ENCODE data around the gene KCNJ5.

Gene KCNJ5

DNA sequence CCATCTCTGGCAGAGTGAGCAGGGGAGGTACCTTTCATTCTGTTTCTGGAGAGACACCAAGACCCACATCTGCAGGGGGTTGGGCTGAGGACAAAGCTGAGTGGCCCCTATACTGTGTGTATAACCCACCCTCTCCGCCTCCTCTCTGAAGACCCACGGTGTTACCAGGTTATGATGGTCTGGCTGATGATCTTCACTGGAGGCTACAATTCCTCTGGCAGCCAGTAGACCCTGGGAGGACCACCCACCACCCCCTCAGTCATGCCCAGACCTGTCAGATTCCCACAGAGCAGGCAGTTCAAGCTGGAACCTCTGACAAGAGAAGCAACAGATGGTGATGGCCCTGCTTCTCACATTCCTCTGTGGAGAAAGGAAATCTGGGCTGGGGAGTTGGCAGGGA is 12.7 kb upstream of the KCNJ5 start:
- Histone ChIP-seq H3K9ac (ENCODE audit: low read length) (no peak overlapping the region), H3K27ac (ENCODE audit: low read depth, low read length) (no peak overlapping the region), H2AFZ (ENCODE audit: low read depth, low read length, severe bottlenecking) (no peak overlapping the region), H3K36me3 (ENCODE audit: low read length) (no peaks in the 10 kb centered on the region), H3F3A (ENCODE audit: insufficient read depth) (no peaks in the 10 kb centered on the region), H3K9me3 (ENCODE audit: insufficient read depth, low read length) (no peaks in the 10 kb centered on the region), H3K9me2 (replicated peaks; ENCODE audit: insufficient read depth, low read length) (no peaks in the 10 kb centered on the region), H3K4me2 (ENCODE audit: low read depth, low read length, poor library complexity, severe bottlenecking) (no peak overlapping the region), H3K4me3 (ENCODE audit: insufficient read depth, low read length, poor library complexity, severe bottlenecking) (no peak overlapping the region), H3K79me2 (ENCODE audit: insufficient read depth, low read length) (no peaks in the 10 kb centered on the region), H4K20me1 (ENCODE audit: low read depth, low read length) (no peaks in the 10 kb centered on the region), H3K27me3 (ENCODE audit: low read length) (no peaks in the 10 kb centered on the region)
- no peak for TF ChIP-seq EZH2phosphoT487 (conservative IDR thresholded peaks at IDR 0.05; ENCODE audit: low read length)
- TF ChIP-seq, protein P1, sequence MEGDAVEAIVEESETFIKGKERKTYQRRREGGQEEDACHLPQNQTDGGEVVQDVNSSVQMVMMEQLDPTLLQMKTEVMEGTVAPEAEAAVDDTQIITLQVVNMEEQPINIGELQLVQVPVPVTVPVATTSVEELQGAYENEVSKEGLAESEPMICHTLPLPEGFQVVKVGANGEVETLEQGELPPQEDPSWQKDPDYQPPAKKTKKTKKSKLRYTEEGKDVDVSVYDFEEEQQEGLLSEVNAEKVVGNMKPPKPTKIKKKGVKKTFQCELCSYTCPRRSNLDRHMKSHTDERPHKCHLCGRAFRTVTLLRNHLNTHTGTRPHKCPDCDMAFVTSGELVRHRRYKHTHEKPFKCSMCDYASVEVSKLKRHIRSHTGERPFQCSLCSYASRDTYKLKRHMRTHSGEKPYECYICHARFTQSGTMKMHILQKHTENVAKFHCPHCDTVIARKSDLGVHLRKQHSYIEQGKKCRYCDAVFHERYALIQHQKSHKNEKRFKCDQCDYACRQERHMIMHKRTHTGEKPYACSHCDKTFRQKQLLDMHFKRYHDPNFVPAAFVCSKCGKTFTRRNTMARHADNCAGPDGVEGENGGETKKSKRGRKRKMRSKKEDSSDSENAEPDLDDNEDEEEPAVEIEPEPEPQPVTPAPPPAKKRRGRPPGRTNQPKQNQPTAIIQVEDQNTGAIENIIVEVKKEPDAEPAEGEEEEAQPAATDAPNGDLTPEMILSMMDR (IDR thresholded peaks at IDR 0.05; ENCODE audit: insufficient read depth, low read length, poor library complexity, severe bottlenecking), result no peak

DNA sequence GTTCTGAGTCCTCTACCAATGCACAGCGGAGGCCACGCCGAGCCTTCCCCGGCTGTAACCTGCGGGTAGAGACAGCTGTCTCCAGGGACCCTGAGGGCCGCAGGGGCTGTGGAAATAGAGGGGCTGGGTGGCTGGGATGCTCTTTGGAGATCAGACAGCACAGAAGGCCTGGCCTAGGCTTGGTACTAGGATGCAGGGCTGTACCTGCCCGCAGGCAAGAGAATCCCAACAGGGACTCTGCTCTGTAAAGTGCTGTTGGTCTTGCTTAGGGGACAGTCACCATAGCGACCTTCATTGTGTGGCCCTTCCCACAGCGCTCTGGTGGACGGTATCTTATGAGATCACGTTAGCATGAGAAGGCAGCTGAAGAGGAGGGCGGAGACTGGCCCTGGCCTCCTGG is 11.3 kb upstream of the KCNJ5 start:
- no peaks in the 10 kb centered on the region for H3K79me2 ChIP-seq (ENCODE audit: insufficient read depth, low read length)

DNA sequence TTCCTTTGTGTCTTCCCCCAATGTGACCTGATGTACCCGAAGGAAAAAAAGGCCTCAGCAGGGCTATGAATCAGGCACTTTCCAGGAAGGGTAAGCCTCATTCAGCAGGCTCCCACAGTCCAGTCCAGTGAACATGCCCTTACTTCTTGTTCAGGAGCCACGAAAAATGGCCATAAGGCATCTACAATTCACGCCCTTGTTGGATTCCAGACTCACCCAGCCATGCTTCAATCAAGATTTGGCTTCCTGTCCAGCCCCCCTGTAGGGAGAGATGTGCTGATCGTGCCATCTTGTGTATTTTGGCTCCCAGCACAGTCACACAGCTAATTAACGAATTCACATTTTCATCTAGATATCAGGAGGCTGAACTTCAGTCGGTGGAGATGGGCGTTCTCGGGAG is 9.9 kb upstream of the KCNJ5 start:
- no peaks in the 10 kb centered on the region for H3K9me3 ChIP-seq (ENCODE audit: insufficient read depth, low read length)
- no peaks in the 10 kb centered on the region for H3K9me2 ChIP-seq (replicated peaks; ENCODE audit: insufficient read depth, low read length)
- H3K4me2 ChIP-seq (ENCODE audit: low read depth, low read length, poor library complexity, severe bottlenecking), result no peak overlapping the region
- H3K4me3 ChIP-seq (ENCODE audit: insufficient read depth, low read length, poor library complexity, severe bottlenecking), result no peak overlapping the region
- no peak overlapping the region for H3K27ac ChIP-seq (ENCODE audit: low read depth, low read length)
- H3K27me3 ChIP-seq (ENCODE audit: low read length), result no peaks in the 10 kb centered on the region
- no peak overlapping the region for H3K9ac ChIP-seq (ENCODE audit: low read length)
- no peaks in the 10 kb centered on the region for H3K79me2 ChIP-seq (ENCODE audit: insufficient read depth, low read length)
- no peaks in the 10 kb centered on the region for H3F3A ChIP-seq (ENCODE audit: insufficient read depth)
- H4K20me1 ChIP-seq (ENCODE audit: low read depth, low read length), result no peaks in the 10 kb centered on the region
- no peak for TF ChIP-seq EZH2phosphoT487 (conservative IDR thresholded peaks at IDR 0.05; ENCODE audit: low read length)
- TF ChIP-seq, protein P1 (IDR thresholded peaks at IDR 0.05; ENCODE audit: insufficient read depth, low read length, poor library complexity, severe bottlenecking), result no peak
- no peak overlapping the region for H2AFZ ChIP-seq (ENCODE audit: low read depth, low read length, severe bottlenecking)
- H3K36me3 ChIP-seq (ENCODE audit: low read length), result no peaks in the 10 kb centered on the region

More for the DNA sequence above, 11.3 kb upstream of the KCNJ5 start:
- H3K4me3 ChIP-seq (ENCODE audit: insufficient read depth, low read length, poor library complexity, severe bottlenecking), result no peak overlapping the region
- H3K4me2 ChIP-seq (ENCODE audit: low read depth, low read length, poor library complexity, severe bottlenecking), result no peak overlapping the region
- no peaks in the 10 kb centered on the region for H3K9me3 ChIP-seq (ENCODE audit: insufficient read depth, low read length)
- H3K9me2 ChIP-seq (replicated peaks; ENCODE audit: insufficient read depth, low read length), result no peaks in the 10 kb centered on the region
- H3K27ac ChIP-seq (ENCODE audit: low read depth, low read length), result no peak overlapping the region
- H3F3A ChIP-seq (ENCODE audit: insufficient read depth), result no peaks in the 10 kb centered on the region
- no peaks in the 10 kb centered on the region for H4K20me1 ChIP-seq (ENCODE audit: low read depth, low read length)
- no peak overlapping the region for H3K9ac ChIP-seq (ENCODE audit: low read length)
- TF ChIP-seq EZH2phosphoT487 (conservative IDR thresholded peaks at IDR 0.05; ENCODE audit: low read length), result no peak
- TF ChIP-seq, protein P1 (IDR thresholded peaks at IDR 0.05; ENCODE audit: insufficient read depth, low read length, poor library complexity, severe bottlenecking), result no peak
- H2AFZ ChIP-seq (ENCODE audit: low read depth, low read length, severe bottlenecking), result no peak overlapping the region
- no peaks in the 10 kb centered on the region for H3K36me3 ChIP-seq (ENCODE audit: low read length)
- H3K27me3 ChIP-seq (ENCODE audit: low read length), result no peaks in the 10 kb centered on the region
